ENCODE results near the gene GTF3C2.
A peak's percentile ranks its signal among the peaks of the same experiment; 100 is the strongest.

GTF3C2 gene

GRCh38 chr2:27356382-27357181, at the start of gene GTF3C2:
GTF3C2 (minus strand) TSS chr2:27356764; CDS start chr2:27343554, 13,210 bp downstream.
- peak; percentile 80 to 91 (median 86) for DNase-seq

DNA sequence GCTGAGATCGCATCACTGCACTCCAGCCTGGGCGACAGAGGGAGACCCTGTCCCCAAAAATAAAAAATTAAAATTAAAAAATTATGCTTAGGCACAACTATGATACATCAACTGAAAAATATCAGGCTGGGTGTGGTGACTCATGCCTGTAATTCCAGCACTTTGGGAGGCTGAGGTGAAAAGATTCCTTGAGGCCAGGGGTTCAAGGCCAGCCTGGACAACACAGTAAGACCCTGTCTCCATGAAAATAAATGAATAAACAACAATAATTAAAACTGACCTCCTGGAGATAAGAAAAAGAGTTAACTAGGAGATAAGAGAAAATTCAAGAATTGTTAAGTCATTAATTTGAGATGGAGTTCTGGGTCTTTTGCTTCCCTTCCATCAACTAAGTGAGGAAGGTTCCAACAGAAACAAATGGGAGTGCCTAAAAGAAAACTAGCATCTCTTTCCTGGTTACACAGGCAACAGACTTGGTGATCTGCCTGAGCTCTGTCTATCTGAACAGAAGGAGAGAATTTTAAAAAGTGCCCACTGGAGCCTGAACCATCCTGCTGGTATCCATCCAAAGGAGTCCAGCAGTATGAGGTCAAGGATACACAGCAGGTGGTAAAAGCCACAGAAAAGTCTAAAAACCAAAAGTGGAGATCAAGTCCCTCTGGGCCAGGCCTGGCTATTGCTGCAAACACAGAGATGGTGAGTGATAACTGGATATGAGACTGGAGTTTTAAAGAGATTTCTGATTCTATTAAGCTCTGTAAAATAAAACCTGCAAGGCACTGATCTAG, 44.0 kb upstream of the GTF3C2 start:
- no peak for DNase-seq

DNA sequence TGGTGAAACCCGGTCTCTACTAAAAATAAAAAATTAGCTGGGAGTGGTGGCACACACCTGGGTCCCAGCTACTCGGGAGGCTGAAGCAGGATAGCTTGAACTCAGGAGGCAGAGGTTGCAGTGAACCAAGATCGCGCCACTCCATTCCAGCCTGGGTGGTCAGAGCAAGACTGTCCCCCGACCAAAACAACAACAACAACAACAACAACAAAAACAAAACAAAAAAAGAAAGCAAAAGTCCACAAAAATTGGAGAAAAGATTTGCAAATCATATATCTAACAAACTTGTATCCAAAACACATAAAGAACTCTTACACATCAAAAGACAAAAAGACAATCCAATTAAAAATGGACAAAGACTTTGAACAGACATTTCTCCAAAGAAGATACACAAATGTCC, 42.4 kb upstream of the GTF3C2 start:
- DNase-seq: no peak

- no peak for DNase-seq
These were observed 36.7 kb upstream of the GTF3C2 start for GRCh38 chr2:27393225-27393624.

DNA sequence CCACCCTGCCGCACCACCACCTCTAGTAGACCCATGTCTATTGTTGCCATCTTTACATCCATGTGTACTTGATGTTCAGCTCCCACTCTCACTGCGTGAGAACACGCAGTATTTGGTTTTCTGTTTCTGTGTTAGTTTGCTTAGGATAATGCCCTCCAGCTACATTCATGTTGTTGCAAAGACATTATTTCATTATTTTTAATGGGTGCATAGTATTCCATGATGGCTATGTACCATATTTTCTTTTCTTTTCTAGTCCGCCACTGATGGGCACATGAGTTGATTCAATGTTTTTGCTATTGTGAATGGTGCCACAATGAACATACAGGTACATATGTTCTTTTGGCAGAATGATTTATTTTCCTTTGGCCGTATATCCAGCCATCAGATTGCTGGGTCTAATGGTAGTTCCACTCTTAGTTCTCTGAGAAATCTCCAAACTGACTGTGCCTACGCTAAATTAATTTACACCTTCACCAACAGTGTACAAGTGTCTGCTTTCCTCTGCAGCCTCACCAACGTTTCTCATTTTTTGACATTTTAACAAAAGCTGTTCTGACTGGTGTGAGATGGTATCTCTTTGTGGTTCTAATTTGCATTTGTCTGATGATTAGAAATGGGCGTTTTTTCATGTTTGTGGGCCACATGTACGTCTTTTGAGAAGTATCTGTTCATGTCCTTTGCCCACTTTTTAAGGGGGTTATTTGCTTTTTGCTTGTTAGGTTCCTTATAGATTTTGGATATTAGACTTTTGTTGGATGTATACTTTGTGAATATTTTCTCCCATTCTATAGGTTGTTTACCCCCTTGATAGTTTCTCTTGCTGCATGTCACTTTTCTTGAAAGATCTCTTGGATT, 34.5 kb upstream of the GTF3C2 start:
- no peak for DNase-seq

DNA sequence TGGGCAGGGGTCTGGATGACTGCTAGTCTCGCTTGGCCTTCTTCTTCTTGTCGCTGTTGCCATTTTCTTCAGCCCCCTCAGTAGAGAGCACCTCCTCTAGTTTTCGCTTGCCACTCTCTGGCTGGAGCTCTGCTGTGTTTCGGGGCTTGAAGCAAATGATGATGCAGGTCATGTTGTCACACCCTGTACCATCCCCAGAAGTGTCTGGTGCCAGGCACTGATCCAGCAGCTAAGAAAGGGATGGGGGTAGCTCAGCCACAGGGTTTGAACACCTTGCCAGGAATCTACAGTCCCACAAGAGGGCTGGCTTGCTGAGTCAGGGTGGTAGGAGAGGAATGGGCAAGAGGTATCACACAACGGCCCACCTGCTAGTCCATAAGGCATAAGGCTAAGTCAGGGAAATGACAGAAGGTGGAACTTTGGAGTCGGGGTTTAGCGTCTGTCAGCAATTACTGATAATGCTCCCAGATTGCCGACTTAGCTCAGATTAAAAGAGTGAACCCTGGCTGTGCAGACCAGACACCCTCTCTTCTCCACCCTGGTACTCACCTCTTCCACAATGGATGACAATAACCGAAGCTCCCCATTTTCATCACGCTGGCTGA, 25.1 kb upstream of the GTF3C2 start:
- no peak for DNase-seq

GRCh38 chr2:27380626-27381545, 24.3 kb upstream of the GTF3C2 start, which contains the start of gene ZNF513:
ZNF513 (minus strand) TSS chr2:27380734; CDS start chr2:27380526, 208 bp downstream.
- peak; percentile 51 to 82 (median 72) for DNase-seq

- DNase-seq: peak in 1 of 4 experiments; percentile 43
These were observed 23.5 kb upstream of the GTF3C2 start for GRCh38 chr2:27379836-27380625.

- DNase-seq: no peak
These were observed 22.8 kb upstream of the GTF3C2 start for GRCh38 chr2:27379383-27379835.

GRCh38 chr2:27378809-27379290, 22.3 kb upstream of the GTF3C2 start:
- no peak for DNase-seq

- no peak for DNase-seq
These were observed 21.7 kb upstream of the GTF3C2 start for GRCh38 chr2:27378096-27378808.

DNA sequence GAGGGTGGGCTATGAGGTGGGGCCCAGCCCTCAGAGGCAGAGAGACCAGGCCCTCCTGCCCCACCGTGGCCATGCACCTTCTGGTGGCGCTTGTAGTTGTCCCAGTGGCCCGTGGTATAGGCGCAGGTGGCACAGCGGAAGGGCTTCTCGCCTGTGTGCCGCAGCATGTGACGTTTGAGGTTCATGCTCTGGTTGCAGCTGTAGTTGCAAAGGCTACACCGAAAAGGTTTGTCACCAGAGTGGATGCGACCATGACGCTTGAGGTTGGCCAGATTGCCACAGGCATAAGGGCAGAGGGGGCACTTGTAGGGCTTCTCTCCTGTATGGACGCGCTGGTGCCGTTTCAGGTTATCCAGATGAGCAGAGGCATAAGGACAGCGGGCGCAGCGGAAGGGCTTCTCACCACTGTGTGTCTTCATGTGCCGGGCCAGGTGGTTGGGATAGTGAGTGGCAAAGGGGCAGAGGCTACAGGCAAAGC, 21.1 kb upstream of the GTF3C2 start:
- no peak for DNase-seq

- DNase-seq: no peak
These were observed 20.5 kb upstream of the GTF3C2 start for GRCh38 chr2:27376866-27377617.

DNA sequence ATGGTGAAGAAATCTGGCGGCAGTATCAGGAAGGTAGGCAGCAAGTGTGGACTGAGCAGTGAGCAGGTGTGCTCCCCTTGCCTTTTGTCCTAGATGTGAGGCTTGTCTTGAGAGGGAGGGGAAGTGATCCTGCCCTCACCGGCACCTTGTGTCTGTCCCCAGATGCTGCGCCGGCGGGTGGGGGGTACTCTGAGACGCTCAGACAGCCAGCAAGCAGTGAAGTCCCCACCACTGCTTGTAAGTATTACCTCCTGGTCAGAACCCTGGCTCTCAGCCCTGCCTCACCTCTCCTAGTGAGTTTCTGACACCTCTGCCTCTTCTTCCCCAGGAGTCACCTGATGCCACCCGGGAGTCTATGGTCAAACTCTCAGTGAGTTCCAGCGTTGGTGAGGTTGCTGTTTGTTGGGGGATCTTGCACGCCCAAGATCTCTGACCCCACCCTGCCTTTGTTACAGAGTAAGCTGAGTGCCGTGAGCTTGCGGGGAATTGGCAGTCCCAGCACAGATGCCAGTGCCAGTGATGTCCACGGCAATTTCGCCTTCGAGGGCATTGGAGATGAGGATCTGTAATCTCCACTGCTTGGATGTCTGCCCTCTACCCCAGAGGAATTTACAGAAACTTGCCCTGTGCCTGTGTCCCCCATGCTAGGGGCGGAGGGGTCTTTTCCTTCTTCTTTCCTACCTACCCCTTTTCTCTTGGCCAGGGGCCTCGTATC, 19.7 kb upstream of the GTF3C2 start:
- DNase-seq: no peak

GRCh38 chr2:27375513-27376099, 19.0 kb upstream of the GTF3C2 start:
- DNase-seq: no peak

GRCh38 chr2:27373567-27373966, 17.0 kb upstream of the GTF3C2 start:
- no peak for DNase-seq

DNA sequence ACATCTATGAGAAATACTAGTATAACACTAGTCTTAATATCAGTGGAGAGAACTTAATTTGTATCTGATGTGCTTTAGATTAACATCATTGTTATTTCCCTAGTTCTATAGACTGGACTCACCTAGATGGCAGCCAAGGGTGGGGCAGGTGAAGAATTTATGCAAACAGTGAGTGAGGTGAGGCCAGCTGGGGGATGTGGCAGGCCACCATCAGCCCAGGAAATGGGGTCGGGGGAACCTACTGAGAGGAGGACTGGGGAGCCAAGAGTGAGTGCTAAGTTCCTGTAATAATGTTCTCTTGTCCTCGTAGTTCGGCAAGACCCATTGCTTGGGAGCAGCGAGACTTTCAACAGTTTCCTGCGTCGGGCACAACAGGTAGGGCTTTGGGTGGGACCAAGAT, 16.4 kb upstream of the GTF3C2 start:
- DNase-seq: no peak

Data from activated naive CD4-positive, alpha-beta T cell (primary cell).